Measurements from ENCODE around the gene KLHL2.
A peak's percentile ranks its signal among the peaks of the same experiment; 100 is the strongest.

The KLHL2 gene

DNA sequence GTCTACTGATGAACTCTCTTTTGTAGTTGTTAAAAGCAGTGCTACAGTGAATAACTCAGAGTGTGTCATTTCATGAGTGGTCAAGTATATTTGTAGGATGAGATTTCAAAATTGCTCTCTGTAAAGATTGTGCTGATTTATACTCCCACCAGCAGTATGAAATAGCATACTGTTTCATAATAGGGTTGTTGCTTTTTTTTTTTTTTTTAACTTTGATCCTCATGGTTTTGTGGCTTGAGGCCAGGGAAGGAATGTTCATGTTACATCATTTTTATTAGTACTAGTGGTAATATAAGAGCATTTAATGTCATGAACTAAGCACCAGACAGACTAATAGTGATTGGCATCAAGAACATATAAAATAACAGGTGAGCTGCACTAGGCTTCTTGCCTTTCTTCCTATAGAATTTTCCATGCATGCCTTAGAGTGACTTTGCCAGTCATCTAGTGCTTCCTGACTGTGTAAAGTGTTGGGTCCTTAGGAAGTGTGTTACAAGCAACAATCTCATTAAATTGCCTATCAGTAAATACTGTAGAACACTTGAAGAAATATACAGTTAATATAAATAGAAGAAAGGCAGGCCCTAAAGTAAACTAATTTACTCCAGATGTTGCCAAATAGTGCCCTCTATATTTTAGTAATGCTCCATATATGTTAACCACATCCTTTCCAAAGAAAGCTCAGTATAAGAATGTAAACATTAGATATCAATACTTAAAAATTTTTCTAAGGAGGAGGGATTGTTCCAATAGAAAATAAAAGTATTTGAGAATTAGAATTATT is 81.5 kb downstream of the KLHL2 start:
- no peak for DNase-seq (ENCODE audit: low spot score)

DNA sequence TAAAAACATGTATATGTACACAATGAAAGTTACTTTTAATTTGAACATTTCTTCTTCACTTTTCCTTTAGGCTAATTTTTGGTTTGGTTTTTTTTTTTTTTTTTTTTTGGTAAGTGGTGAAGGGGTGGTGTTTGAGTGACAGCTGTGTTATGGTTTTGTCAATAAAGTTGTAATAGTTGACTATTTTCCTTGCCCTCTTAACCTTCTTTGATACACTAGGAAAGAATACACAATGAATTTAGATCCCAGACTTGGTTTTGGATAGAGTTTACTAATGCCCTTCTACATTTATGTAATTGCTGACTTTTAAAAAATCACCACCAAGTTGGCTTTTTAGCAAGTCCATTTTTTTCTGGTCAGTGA is 82.0 kb downstream of the KLHL2 start:
- DNase-seq (ENCODE audit: low spot score): no peak

DNA sequence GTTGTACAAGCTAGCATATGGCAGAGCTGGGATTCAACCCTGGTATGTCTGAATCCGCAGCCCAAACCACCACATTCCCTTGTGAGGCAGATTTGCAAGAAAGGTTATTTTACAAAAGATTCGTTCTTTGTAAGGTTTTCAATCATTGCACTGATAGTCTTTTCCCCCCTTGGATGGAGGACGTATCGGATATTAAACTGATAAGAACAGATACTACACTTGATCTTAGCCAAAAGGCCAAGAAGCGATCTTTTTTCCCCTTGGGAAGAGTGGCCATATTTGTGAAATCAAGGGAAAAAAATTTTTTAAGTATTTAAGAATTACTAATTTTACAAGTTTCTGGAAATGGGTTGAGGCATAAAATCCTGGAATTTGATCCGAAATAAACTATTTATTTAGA is 85.7 kb downstream of the KLHL2 start:
- no peak for DNase-seq (ENCODE audit: low spot score)

DNA sequence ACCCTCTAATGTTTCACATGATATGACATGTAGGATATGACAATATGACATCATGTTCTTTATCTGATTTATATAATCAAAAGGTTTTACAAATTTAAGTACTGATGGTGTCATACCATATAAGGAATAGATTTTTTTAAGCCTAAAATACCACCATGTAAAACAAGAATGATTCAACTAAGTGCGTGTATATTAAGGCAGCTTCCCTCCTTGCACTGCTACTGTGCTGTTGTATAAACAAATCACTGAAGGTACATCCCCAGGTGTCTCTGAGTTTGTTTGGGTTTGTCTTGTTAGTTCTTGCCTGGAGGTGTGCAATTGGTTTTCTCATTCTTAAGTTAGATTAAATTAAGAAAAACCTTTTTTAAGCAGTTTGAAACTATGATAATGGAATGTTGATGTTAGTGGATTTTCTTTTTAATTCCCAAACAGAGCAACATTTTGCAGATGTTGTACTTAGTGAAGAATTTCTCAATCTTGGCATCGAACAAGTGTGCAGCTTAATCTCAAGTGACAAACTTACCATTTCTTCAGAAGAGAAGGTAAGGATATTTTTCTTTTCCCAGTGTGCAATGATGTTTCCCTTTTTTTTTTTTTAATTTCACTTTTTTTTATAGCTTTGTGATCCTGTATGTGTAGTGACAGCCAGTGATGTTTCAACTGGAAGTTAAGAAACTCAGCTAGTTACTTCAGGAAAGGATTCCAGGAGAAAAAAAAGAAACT is 86.7 kb downstream of the KLHL2 start:
- no peak for DNase-seq (ENCODE audit: low spot score)

DNA sequence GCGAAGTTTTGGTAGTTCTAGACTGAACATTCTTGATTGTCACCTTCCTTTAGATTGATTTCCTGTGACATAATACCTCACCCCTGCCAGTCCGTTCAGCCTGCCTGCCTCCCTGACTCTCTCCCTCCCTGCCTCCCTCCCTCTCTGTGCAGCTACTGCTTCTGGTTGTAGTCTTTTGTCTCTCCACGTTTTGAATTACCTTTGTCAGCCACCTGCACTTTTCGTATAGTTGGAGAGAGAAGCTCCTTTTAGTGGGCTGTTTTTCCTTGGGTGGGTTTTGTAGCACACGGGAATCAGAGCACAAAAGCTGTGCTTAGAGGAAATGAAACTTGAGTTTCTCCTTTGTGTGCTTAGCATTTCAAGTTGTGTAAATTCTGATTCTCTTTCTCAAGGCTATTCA is 87.5 kb downstream of the KLHL2 start:
- DNase-seq (ENCODE audit: low spot score): no peak

DNA sequence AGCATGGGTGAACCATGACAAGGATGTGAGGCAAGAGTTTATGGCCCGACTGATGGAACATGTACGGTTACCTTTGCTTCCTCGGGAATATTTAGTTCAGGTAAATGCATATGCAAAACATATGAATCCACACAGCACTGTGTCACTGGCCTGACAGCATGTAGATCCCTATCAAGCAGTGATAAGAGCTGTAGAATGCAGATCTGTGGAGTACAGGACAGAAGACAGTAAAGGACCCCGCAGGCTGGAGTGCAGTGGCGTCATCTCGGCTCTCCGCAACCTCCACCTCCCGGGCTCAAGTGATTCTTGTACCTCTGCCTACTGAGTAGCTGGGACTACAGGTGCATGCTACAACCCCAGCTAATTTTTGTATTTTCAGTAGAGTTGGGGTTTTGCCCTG is 90.3 kb downstream of the KLHL2 start:
- DNase-seq (ENCODE audit: low spot score): no peak

DNA sequence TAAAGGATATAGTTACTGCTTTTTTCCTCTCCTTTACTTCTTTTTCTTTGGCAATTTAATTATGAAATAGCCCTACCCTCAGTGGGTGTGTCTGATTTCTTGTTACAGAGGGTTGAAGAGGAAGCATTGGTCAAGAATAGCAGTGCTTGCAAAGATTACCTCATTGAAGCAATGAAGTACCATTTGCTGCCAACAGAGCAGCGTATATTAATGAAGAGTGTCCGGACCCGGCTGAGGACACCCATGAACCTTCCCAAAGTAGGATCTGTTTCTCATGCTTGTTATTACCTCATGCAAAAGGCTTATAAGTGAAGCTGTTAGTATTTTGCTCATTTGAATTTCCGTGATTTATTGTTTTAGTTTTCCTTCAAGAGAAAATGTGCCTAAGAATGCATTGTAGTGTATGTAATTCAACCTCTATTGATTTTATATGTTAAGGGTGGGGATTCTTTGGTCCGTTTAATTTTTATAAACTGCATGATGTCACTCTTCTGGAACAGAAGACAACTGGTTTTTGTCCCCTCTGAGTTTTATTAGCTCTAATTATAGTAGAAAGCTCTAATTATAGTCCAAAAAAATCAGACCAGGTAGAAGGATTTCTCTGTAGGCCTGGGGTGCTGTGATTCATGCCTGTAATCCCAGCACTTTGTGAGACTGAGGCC is 92.2 kb downstream of the KLHL2 start:
- DNase-seq (ENCODE audit: low spot score): no peak

DNA sequence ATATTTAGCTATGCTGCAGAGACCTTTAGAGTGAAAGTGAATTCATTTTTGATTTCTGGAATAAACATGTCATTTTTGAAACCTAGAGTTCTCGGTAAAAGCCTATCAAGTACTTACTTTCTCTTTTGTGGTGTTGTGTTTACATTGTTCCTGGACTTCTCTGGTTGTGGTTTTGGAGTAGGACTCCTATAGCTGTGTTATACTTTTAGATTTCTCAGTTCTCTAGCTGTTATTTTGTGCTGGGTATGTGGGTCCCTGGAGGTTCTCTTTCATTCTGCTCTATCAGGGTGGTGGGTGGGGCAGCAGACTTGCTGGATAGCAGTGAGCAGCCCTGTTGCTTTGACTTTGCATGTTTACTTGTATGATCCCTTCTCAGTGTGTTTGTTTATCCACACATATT is 94.5 kb downstream of the KLHL2 start:
- DNase-seq (ENCODE audit: low spot score): no peak

DNA sequence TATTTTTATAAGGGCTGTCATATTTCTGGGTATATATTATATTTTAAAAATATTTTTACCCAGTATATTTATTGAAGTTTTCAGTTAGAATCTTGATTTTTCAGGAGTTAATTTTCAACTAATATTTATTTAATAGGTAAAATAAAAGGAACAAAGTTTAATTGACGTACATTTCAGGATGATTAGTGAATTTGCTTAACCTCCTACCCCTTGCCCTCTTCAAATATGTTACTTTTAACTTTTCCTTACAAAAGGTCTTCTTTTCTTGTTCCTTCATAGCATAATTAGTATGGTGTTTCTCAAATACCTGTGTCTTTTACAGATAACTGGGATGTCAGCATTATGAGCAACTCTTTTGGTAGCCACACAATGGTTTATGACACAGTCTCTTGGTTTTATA is 95.3 kb downstream of the KLHL2 start:
- DNase-seq (ENCODE audit: low spot score): no peak

DNA sequence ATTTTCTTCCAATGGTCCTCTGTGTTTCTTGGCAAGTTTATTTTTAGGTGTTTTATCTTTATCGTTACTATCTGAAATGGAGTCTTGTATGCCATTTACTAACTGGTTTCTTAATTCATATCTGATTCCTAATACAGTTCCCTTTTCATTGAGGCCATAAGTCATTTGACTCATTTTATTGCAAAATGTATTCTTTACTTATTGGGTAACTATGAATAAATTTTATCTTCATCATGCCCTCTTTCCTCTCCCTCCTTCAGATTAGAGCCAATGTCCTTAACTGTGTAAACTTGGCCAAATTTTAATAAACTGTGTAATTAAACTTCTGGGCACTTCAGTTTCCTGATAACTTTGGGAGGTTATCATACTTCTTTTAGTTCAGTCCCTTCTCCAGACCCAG is 100.8 kb downstream of the KLHL2 start:
- no peak for DNase-seq (ENCODE audit: low spot score)

DNA sequence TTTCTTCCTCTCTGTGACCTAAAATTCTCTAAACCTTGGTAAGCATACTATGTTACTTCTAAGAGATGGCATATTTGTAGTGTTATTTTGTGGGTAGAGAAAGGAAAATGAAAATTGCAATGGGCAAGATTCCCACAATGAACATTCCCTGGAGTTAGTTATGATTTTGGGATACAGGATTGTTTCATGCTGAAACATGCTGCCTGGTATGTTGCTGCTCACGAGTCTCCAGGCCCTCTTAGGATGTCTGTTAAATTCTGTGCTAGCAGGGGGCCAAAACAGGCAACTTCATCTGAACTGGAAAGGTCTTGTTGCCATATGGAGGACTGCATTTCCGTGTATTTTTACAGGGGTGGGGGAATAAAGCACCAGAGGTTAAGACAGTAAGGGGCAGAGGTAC is 101.2 kb downstream of the KLHL2 start:
- DNase-seq (ENCODE audit: low spot score): no peak

DNA sequence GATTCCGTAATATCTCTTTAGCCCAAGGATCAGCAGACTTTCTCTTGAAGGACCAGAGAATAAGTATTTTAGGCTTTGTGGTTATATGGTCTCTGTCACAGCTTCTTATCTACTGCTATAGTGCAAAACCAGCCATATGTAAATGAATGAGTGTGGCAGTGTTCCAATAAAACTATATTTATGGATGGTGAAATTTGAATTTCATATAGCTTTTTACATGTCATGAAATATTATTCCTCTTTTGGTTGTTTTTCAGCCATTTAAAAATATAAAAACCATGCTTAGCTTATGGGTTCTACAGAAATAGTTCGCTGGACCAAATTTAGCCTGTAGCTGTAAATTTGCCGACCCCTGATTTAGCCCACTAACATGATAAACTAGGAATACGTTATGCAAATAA is 102.1 kb downstream of the KLHL2 start:
- DNase-seq (ENCODE audit: low spot score): no peak

DNA sequence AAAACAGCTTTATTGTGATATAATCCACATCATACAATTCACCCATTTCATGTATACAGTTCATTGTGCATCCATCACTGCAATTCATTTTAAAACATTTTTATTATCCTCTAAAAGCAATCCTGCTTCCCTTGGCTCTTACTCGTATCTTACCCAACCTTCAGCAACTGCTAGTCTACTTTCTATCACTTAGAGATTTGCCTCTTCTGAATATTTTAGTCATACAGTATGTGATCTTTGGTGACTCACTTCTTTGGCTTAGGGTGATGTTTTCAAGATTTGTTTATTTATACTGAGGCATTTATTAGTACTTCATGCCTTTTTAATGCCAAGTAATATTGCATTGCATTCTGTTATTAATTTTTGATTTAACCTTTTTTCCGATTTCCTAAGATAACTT is 105.1 kb downstream of the KLHL2 start:
- DNase-seq (ENCODE audit: low spot score): no peak

DNA sequence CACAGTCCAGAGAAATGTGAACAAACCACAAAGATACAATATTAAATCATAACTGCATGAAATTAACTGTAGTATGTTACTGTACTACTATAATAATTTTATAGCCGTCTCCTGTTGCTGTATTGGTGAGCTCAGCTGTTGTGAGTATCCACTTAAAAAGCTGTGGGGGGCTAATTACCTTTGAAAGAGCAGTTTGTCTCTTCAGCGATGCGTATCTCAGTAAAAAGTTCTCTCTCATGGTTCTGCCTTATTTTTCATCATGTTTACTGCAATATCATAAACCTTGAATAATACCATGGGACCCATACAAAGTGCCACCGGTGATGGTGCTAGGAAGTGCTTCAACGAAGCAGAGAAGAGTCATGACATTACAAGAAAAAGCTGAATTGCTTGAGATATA is 111.7 kb downstream of the KLHL2 start:
- DNase-seq (ENCODE audit: low spot score): no peak

DNA sequence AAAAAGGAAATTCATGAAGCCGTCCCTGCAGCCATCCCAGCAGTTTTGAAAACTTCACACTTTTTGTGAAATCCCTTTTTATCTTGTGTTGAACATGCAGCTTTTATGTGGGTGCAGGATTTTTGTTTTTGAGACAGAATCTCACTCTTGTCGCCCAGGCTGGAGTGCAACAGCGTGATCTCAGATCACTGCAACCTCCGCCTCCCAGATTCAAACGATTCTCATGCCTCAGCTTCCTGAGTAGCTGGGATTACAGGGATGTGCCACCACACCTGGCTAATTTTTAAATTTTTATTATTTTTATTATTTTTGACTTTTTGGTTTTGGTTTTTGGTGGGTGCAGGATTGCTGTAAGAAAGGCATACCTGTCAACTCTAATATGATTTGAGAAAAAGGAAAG is 112.1 kb downstream of the KLHL2 start:
- no peak for DNase-seq (ENCODE audit: low spot score)

DNA sequence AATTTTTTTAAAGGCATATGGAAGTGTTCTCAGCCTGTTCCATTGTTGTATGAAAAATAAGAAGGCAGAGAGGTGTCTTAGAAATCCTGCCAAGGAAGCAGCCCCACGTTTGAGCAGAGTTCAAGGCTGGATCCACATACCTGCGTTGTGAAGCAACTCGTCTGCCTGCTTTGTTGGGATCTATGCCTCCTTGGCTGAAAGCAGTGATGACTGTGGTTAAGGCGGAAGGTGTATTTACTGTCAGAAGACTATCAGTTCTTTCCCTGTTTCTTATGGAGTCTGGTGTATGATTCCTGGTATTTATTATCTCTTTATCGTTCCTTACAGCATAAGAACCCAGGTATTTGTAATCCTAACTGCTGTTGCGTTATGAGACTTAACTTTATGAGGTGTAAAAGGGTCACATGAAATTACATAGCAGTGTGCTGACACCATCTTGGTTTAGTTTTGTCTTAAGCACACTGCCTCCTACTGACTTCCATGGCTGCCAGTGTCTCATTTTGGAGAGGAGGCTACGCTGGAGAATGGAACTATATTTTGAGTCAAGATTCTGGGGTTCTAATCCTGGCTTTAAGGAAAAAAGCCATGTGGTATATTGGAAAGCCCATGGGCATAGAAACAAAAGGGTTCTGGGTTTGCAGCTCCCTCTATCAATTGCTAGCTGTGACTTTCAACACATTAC is 117.0 kb downstream of the KLHL2 start:
- no peak for DNase-seq (ENCODE audit: low spot score)

DNA sequence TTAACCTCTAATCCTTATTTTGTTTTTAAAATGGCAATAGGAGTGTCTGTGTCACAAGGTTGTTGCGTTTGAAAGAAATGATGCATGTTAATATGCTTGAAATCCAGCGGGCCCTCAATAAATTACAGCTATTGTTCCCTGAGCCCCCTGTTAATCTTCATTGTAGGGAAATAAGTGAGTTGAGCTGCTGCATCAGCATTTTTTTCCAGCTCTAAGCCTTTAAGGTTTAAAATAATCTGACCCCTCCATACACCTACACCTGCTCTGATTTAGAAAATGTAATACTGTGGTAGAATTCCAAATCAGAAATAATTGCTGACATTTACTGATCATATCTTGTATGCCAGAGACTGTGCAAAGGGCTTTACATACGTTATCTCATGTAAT is 117.5 kb downstream of the KLHL2 start:
- no peak for DNase-seq (ENCODE audit: low spot score)

DNA sequence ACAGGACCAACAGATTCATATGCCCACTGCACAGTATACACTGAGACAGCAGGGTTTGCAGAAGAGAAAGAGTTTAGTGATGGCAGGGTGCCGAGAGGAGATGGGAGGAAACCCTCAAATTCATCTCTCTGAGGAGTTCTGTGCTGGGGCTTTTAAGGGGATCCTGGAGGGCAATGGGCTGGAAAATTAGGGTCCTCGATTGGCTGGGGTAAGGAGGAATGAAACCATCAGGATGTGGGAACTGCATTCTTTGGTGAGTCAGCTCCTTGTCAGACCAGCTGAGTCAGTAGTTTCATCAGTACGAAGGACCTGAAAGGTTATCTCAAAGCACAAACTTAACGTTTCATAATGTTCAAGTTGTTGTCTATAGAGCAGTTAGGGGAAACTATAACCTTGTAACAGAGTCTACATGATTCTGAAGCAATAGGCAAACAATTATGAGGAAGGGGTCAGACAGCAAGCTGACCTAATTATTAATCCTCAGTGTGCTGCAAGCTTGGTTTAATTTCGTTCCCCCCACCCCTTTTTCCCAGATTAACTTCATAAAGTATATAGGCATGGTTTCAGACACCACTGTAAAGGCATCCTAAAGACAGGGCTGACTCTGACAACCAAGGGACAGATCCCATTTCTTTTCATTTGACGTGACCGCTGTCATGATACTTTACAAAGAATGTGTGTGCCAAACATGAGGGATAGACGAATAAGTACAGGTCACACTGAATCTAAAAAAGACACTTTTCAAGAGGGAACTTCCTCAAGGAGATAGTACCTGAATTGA is 118.6 kb downstream of the KLHL2 start:
- DNase-seq (ENCODE audit: low spot score): no peak

DNA sequence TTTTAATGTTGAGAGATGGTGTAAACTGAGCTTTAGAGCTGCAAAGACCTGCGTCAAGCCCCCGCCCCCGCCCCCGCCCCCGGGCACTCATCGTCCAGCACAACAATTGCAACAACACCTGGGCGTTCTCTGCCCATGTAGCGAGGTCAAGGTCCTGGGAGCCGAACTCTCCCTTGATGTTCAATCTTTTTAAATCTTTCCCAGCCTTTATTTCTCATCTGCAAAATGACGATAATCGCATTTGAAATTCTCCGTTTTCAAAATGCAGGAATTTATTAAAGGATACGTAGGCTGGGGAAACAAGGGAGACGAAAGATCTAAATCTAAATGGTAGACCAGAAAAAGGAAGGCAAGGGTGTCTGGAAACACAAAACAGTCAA is 119.5 kb downstream of the KLHL2 start:
- DNase-seq (ENCODE audit: low spot score): no peak

DNA sequence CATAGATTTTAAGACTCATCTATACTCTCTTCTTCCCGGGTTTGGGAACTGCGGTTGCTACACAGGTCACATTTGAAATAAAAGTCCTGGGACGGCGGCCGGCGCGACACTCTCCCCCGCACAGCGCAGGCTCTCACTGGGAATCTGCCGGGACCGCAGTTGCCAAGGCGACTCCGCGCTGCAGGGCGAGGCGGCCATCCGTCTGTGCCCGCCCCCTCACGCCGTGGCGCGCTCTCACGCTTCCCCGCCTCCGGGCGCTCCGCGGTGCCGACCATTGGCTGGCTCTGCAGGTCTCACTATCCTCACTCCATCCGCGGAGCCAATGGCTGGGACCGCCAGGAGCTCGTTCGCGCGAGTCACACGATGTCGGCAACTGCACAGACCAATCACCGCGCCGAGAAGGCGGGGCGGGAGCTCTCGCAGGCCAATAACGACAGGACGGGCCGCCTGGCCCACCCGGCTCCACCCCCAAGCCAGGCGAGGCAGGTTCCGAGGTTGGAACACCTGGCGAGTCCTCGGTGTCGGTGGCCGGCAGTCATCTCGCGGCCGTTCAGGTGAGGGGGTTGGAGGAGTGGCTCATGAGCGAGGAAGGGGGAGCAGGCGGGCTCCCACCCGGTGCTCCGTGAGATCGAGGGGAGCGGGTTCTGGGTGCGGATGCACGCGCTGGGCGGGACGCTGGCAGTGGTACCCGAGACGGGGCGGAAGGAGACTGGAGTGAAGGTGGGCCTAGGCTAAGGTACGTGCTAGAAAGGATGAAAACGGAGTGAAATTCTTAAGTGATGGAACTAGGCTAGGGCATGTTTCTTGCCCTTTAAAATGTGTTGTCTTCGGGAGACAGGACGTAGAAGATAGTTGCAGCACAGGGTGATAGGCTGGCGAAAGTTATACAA is 120.1 kb downstream of the KLHL2 start, which contains the start of gene MSMO1:
Gene MSMO1, plus strand, starts transcription at position 459 of the 890 bp plus-strand sequence. CDS start 5,702 bp downstream, outside the sequence.
- DNase-seq (ENCODE audit: low spot score): peak; percentile 99

DNA sequence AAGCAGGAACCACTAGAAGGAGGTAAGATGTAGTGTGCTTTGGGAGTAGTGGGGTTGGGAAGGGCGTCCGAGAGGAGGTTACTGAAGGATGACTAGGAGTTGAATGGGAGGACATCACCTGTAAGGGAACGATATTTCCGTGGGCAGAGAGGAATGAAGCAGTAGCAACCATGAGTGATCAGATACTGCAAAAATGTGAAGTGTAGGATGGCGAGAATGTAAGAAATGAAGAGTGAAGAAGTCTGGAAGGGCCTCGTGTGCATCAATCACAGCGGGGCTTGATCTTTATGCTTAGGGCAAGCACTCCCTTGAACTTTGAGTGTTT is 120.7 kb downstream of the KLHL2 start:
- DNase-seq (ENCODE audit: low spot score): no peak

All from cerebellar cortex (tissue), 1 donor.